Subcutaneous adipose tissue (tissue), 4 donors: ENCODE data around the gene FYB1. TPM values are rescaled to one million over a fixed set of nuclear protein-coding genes. Genes with fewer than 3 reads are reported as not detected.

ENCODE experiments used
- CTCF ChIP-seq: fragments of 450-650 bp; IDR thresholded peaks from one replicate; pipeline ENCODE4 v1.5.1; 2016; ENCODE audit warnings: low read depth, mild to moderate bottlenecking, control low read depth, antibody characterized with exemption, moderate library complexity
- total RNA-seq, 4 donors: library from RNA; depleted of rRNA; stranded (reverse); fragments of >200 nt; gene quantifications; one replicate each; pipeline ENCODE4 v1.1.0, GENCODE V29; 2016

FYB1 gene
- total RNA-seq, 4 donors from 2014 or later = 7.5 to 80.6 (median 26.7) TPM

GRCh38 chr5:39118638-39119037, 100.7 kb downstream of the FYB1 start:
- no peak for TF ChIP-seq CTCF

- TF ChIP-seq CTCF = no peak
Measured at GRCh38 chr5:39117401-39117800, 102.0 kb downstream of the FYB1 start.

GRCh38 chr5:39116344-39117170, 102.8 kb downstream of the FYB1 start:
- no peak for TF ChIP-seq CTCF

GRCh38 chr5:39115644-39116343, 103.6 kb downstream of the FYB1 start:
- TF ChIP-seq CTCF = no peak

GRCh38 chr5:39114155-39114554, 105.2 kb downstream of the FYB1 start:
- TF ChIP-seq CTCF = no peak

GRCh38 chr5:39113354-39113953, 105.9 kb downstream of the FYB1 start:
- TF ChIP-seq CTCF = no peak

- TF ChIP-seq CTCF = no peak
Measured at GRCh38 chr5:39109606-39110005, 109.8 kb downstream of the FYB1 start.
